Measurements from ENCODE around the gene LTBP1. TPM values are rescaled to one million over a fixed set of nuclear protein-coding genes. Genes with fewer than 3 reads are reported as not detected.

Gene LTBP1
- total RNA-seq, 3 donors from 2014 or later, result 14.3 to 38.4 (median 33.6) TPM

DNA sequence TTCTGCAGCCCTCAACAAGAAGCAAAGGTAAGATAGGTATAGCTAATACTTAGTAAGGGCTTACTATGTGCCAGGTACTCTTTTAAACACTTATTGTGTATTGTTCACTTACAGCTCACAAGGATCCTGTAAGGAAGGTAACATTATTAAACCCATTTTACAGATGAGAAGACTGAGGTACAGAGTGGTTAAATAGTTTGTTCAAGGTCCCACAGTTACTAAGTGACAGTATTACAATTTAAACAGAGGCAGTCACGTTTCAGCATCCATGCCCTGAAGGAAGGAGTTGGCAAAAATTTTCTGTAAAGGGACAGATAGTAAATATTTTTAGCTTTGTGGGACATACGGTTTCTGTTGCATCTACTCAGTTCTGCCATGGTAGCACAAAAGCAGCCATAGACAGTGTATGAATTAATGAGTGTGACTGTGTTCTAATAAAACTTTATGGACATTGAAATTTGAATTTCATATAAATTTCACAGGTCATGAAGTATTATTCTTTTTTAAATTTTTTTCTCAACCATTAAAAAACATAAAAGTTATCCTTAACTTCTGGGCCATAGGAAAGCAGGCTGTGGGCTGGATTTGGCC lies 75.7 kb downstream of the LTBP1 start:
- no peak for ATAC-seq
- no peaks in the 10 kb centered on the region for H3K9me3 ChIP-seq
- H3K36me3 ChIP-seq (ENCODE audit: low read depth), result no peaks in the 10 kb centered on the region
- no peak for DNase-seq
- no peak overlapping the region for H3K4me3 ChIP-seq
- TF ChIP-seq, protein P1, sequence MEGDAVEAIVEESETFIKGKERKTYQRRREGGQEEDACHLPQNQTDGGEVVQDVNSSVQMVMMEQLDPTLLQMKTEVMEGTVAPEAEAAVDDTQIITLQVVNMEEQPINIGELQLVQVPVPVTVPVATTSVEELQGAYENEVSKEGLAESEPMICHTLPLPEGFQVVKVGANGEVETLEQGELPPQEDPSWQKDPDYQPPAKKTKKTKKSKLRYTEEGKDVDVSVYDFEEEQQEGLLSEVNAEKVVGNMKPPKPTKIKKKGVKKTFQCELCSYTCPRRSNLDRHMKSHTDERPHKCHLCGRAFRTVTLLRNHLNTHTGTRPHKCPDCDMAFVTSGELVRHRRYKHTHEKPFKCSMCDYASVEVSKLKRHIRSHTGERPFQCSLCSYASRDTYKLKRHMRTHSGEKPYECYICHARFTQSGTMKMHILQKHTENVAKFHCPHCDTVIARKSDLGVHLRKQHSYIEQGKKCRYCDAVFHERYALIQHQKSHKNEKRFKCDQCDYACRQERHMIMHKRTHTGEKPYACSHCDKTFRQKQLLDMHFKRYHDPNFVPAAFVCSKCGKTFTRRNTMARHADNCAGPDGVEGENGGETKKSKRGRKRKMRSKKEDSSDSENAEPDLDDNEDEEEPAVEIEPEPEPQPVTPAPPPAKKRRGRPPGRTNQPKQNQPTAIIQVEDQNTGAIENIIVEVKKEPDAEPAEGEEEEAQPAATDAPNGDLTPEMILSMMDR (IDR thresholded peaks at IDR 0.05), result no peak
- H3K4me1 ChIP-seq (ENCODE audit: low read depth), result no peaks in the 10 kb centered on the region
- intact Hi-C loops (cut with DNase I, micrococcal nuclease), result no loop called here

GRCh38 chr2:33022989-33023727 lies 76.4 kb downstream of the LTBP1 start:
- peak; percentile 93 for ATAC-seq

GRCh38 chr2:33023728-33024500 lies 77.2 kb downstream of the LTBP1 start:
- TF ChIP-seq, protein P1 (IDR thresholded peaks at IDR 0.05), result no peak
- Histone ChIP-seq H3K36me3 (ENCODE audit: low read depth) (no peaks in the 10 kb centered on the region), H3K4me1 (ENCODE audit: low read depth) (no peaks in the 10 kb centered on the region), H3K9me3 (no peaks in the 10 kb centered on the region), H3K4me3 (no peak overlapping the region)
- intact Hi-C loops (cut with DNase I, micrococcal nuclease), result no loop called here
- ATAC-seq, result peak; percentile 49
- no peak for DNase-seq

More at GRCh38 chr2:33022989-33023727, 76.4 kb downstream of the LTBP1 start:
- TF ChIP-seq, protein P1 (IDR thresholded peaks at IDR 0.05), result no peak
- intact Hi-C loops (cut with DNase I, micrococcal nuclease), result no loop called here
- no peaks in the 10 kb centered on the region for H3K9me3 ChIP-seq
- no peaks in the 10 kb centered on the region for H3K4me1 ChIP-seq (ENCODE audit: low read depth)
- DNase-seq, result no peak
- no peaks in the 10 kb centered on the region for H3K36me3 ChIP-seq (ENCODE audit: low read depth)
- H3K4me3 ChIP-seq, result no peak overlapping the region

- Histone ChIP-seq H3K36me3 (ENCODE audit: low read depth) (no peaks in the 10 kb centered on the region), H3K9me3 (no peaks in the 10 kb centered on the region), H3K4me1 (ENCODE audit: low read depth) (no peaks in the 10 kb centered on the region), H3K4me3 (no peak overlapping the region)
- TF ChIP-seq, protein P1 (IDR thresholded peaks at IDR 0.05), result no peak
- no peak for DNase-seq
- intact Hi-C loops (cut with DNase I, micrococcal nuclease), result no loop called here
- no peak for ATAC-seq
Measured at GRCh38 chr2:33024758-33025157, 78.0 kb downstream of the LTBP1 start.

- no peaks in the 10 kb centered on the region for H3K36me3 ChIP-seq (ENCODE audit: low read depth)
- intact Hi-C loops (cut with DNase I, micrococcal nuclease), result no loop called here
- no peak for DNase-seq
Measured at GRCh38 chr2:33029459-33029858, 82.7 kb downstream of the LTBP1 start.

More at GRCh38 chr2:33029459-33029858, 82.7 kb downstream of the LTBP1 start:
- Histone ChIP-seq H3K4me1 (ENCODE audit: low read depth) (peaks cover 7% of the 10 kb centered on the region), H3K9me3 (no peaks in the 10 kb centered on the region), H3K4me3 (no peak overlapping the region)
- TF ChIP-seq, protein P1 (IDR thresholded peaks at IDR 0.05), result no peak
- ATAC-seq, result no peak

Data from mucosa of descending colon (tissue), 3 donors.